Measurements from ENCODE around the gene CCNY.

Gene CCNY

DNA sequence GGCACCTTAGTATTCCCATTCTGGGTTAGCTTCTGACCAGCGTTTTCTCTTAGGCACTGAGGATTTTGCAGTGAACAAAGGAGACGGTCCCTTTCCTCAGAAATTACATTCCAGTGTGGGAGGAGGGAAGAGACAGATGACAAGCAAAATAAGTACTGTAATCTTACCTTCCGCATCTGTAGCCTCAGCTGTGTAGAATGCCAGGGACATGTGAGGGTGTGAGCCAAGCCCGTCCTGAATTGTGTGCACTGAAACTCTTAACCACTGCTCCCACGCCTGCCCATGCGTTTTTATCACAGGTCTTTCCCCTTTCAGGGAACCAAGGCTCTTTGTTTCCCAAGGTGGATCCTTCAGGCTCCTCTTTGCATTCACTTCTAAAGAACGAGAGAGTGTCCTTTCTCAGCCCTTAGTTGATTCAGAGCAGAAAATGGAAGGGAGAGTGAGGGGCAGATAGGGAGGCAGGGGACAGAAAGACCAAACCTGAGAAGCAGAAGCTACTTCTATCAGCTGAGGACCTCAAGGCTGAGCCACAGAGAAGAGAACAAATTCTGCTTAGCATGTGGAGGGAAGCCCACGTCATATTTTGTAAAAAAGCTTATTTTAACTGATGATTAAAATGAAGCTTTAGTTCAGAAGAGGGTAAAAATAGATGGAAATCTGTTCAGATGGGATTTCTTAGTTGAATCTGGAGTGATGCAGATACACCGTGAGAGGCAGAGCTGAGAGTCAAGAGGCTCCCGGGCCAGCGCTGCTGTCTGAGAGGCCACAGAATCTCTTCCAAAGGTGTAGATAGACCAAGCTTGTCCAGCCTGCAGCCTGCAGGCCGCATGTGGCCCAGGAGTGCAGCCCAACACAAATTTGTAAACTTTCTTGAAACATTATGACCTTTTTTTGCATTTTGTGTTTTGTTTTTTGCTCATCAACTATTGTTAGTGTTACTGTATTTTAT, 122.5 kb downstream of the CCNY start:
- no peak for DNase-seq

GRCh38 chr10:35459449-35459847, 123.1 kb downstream of the CCNY start:
- no peak for DNase-seq

DNA sequence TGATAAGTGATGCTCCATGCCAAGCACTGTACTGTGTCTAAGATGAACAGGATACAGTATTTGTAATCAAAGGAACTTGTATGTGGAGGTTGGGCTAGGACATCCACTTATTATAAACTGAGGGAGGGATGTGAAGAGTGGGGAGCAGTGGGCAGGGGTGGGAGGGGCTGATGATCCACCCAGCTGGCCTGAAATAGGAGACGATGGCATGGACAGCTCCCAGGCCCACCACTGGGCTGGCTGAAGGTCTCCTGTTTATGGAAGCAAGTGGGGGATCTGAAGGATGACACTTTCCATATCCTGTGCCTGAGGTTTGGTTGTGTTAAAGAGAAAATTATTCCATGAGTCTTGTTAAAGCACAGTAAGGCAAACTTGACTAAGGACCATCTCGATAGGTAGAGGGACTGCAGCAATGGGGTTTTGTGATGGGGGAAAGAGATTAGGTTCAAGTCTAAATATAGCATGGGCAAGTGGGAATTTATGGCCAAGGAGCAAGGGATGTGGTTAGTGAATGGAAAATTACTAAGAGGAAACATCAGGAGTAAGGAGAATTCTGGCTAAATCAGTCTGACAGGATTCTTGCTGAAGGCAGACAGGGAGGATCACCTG, 124.6 kb downstream of the CCNY start:
- DNase-seq: peak; percentile 27

DNA sequence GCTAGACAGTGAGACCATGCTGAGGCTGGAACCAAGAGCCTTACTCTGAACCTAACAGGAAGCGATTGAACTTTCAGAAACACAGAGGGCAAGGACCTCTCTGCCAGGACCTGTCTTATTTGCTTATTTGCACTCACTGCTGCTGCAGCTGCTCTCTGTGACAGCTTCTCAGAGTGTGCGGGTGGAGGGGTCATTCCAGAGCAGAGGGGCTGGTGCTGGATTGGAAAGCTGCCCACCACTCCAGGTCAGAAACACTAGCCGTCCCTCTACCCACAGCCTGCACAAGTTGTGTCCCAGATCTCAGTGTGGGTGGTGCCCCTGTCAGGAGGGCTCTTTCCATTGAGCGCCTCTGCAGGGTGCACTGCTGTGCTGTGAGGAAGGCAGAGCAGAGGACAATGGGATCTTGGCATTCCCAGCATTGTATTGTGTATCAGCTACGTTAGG, 126.2 kb downstream of the CCNY start:
- DNase-seq: no peak

- DNase-seq: no peak
These were observed 127.0 kb downstream of the CCNY start for GRCh38 chr10:35463105-35463867.

DNA sequence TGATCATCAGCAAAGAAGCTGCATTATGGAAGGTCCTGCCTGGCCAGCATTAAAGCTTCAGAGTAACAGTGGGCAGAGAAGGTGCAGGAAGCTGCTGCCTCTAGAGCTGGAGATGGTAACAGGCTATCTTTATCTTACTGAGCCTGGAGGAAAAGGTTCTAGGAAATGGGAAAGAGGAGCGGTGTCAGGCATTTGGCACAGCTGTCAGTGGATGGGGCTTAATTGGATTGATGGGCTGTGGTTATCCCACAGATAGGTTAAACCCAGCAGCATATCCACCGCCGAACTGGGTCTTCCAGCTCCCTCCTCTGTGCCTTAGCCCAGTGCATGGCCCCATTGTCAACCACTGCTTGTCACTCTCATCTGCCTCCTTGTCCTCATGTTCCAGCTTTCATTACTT, 127.6 kb downstream of the CCNY start:
- no peak for DNase-seq

DNA sequence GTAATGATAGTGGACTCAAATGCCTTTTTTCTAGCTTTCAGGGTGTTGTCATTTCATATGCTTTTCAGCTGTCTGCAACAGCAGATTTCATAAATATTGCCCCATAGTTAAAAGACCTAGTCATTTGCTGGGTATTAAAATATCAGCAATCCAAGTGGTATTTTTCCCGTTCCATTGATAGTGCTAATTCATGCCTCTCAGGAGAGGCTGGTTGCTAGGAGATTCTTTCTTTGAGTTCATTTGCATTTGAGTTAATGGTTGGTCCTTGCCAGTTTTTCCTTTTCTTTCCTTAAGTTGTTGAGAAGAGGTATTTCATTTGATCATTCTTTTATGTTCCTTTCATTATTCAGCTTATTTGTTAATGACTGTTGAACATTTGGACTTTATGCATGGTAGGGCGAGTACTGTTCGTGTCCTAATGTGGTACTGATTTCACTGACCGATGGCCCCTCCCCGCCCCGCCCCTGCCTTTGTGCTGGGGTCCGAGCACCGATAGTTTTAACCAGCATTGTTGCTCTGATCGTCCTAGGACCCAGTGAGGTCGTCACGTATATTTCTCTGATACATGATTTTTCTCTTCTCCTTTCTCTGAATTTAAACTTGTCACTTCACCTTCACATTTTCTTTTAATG, 128.6 kb downstream of the CCNY start:
- DNase-seq: peak; percentile 36

DNA sequence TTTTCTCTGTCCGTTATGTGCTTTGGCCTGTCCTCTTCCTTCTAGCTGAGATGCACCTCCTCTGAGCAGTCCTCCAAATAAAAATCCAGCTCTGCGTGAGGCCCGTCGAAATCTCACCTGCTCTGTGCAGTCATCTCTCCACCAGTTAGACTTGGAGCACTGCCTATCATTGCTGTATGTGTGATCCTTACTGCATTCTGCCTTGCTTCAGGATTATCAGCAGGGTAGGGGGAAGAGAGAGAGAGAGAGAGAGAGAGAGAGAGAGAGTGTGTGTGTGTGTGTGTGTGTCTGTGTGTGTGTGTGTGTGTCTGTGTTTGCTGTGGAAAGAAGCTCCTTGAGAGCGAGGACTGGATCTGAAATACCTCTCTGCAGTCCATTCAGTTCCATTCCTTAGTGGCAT, 129.4 kb downstream of the CCNY start:
- DNase-seq: no peak

DNA sequence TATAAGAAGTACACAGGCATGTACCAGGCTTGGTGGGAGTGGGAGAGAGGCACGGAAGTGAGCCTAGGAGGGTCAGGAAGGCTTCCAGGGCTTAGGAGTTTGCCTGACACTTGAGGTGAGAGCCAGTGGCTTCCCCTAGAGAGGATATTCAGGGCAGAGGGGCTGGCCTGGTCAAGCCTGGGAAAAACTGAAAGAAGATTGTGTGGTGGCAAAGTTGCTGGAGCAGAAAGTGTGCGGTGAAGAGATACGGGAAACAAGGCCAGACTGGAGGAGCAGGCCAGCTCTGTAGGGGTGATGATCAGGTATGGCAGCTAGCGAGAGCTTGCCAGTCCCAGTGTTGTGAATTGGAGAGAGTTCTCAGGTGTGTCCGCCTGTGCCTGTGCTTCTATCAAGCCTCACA, 129.9 kb downstream of the CCNY start:
- DNase-seq: no peak

GRCh38 chr10:35466661-35467060, 130.4 kb downstream of the CCNY start:
- no peak for DNase-seq

DNA sequence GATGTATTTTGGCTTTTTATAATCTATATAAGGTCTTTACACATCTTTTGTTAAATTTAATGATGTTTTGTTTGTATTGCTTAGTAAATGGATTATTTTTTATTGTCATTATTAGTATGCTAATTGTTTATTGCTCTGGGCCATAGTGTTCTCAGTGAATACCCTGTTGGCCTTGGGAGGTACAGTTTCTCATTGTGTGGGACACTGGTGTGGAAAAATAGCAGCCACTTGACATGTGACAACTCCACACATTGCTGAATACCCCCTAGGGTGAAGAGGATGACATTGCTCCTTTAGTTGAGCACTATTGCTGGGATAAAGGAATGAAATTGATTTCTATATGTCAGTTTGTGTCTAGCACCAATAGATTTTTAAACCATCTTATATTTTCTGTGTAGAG, 130.9 kb downstream of the CCNY start:
- DNase-seq: no peak

DNA sequence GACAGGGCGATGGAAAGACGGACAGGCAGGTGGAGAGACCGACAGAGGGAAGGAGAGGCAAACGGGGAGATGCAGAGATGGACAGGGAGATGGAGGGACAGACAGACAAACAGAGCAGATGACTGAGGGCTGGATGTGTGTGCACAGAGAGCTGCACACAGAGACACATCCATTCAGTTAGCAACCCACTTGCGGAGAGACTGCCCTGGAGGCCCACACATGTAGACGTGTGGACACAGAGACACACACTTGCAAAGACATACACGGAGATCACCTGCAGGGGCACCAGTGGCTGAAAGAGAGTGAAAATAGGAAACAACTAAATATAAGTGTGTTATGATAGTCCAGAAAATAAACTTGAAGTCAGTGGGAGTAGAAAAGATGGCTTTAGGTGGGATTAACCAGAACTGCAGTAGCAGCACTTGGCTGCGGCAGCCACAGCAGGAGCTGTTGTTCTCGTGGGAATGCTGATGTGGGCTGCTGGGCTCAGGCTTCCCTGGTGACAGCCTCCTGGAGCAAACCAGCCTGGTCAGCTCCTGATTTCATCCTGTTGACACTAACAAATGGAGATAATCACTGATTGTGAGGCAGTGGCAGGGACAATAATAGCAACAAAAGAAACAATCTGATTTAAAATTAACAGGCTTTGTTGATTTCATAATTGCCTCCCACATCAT, 134.1 kb downstream of the CCNY start:
- DNase-seq: no peak

- no peak for DNase-seq
These were observed 134.6 kb downstream of the CCNY start for GRCh38 chr10:35470925-35471315.

DNA sequence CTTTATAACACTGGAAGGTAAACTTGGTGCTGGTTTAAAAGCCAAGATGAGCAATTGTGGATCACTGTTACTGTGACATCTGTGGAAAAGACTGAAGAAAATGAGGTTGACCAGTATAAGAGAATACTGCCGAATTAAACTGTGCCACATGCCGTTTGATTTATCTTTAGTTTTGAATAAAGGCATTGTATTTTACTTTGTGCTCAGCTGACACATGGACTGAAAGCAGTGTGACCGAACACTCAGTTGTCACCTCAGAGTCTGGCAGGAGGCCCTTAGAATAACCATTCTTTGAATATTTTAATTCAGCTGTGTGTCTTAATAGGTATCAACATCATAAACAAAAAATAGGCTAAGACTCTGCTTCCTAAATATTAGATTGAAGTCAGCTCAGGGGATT, 135.1 kb downstream of the CCNY start:
- no peak for DNase-seq

DNA sequence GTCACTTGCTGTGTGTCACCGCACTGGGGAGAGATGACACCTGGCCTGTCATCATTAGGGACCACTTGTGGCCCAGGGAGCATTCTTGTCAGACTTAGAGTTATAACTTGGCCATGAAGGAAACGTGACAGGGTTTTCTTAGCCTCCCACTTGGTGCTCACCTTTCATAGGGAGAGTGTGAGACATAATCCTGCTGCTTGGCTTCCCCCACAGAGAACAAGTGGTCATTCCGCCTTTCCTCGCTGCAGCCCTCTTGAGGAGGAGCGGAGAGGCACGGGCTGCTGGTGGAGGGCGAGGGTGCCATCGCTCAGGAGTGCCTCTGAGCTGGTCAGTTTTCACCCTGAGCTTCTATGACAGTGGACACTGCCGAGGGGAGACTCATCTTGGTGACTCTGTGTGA, 143.8 kb downstream of the CCNY start:
- no peak for DNase-seq

GRCh38 chr10:35481413-35481812, 145.1 kb downstream of the CCNY start:
- no peak for DNase-seq

DNA sequence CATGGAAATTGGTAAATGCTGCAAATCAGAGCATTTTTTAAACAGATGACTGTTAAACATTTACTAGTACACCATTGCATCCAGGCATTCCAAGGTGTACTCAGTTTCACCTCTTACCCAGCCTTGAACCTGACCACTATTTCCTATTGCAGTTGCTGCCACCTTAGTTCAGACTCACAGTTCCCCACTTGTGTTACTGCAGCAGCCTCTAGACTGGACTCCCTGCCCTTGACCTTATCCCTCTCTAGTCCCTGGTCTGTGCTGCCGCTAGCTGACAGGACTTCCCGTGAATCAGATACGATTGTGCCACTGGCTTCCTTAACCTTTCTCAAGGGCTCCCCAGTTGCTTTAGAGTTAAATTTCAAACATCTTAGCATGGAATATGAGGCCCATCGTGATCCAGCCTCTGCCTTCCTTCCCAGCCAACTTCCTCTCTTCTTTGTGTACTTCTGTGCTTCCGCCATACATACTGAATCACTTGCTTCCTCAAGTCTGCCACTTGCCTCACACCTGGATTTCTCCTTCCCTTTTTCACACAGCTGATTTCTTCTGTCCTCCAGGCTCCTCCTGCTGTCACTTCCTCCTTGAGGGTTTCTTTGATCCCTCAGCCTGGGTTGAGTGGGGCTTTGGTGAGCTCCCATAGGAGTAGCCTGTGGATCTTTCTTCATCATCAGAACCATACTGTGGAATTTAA, 150.1 kb downstream of the CCNY start:
- DNase-seq: no peak

DNA sequence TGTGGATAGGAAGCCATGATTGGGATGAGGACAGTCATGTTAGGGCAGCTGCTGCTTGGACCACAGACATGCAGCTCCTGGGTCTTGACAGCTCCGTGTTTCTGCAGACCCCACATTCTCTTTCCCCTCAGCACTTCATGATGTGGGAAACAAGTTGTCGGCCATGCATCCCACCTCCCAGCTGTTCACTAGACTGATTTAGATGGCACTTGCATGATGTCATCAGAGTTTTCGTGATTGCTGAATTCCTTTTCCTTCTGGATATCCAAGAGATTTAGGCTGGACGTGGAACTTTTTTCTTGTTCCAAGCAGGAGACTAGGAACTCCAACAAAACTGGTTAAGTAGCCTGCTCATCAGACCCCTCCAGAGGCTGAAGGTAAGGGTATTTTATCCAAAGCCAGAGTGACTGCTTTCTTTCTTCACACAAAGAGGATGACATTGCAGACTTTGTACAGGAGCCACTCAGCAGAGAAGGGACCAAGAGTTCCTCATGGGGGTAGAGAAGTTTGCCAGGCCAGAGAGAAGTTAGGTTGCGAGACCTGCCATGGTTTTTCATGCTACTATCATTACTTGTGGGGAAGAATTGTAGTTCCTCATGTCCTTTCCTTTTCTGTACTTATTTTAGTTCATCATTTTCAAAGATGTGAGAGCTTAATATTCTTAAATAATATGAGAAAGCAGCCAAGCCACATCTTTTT, 151.2 kb downstream of the CCNY start:
- DNase-seq: no peak

- DNase-seq: no peak
These were observed 151.9 kb downstream of the CCNY start for GRCh38 chr10:35488228-35488627.

DNA sequence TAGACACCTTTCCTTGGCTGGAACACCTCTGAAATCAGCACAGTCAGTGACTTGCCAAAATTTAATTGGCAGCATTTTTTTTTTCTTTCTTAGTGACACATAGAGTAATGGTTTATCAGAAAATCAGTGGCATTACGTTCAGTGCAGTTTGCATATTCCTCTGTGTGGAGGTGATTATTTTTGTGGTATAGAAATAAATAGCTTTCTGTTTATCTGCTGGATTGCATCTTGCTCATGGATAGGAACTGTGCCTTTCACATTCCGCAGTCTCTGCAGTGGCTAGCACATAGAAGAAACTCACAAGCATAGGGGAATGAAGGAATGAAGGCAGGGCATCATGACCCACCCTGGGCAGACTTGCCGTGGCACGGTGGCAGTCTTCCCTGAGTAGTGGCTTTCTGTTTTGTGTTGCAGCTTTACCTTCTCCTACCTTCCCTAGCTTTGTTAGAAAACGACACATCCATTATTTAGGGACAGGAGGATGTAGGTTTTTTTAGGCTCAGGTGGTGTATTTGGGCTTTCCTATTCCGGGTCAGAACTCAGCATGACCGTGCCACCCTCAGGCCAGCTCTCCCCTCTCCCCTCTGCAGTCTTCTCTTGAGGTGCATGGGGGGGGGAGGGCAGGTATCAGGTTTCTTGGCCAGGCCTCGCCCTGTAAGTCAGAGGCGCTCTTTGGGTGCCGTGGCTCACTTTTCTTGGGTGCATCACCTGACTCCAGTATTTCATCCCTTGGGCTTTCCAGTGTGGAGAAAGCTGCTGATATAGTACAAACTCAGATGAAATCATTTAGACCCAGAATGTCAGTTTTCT, 156.3 kb downstream of the CCNY start:
- no peak for DNase-seq

Measured in HCEC 1CT (cell line).